Germinal center (tissue), 1 donor: ENCODE results near the gene CNOT8.
"Not testable (repeated sequence)": the region's sequence is repeated elsewhere in the genome, so short reads cannot be mapped to it uniquely, and the experiment has no call there.

Experiments used
- DNase-seq: peaks from one replicate; pipeline ENCODE4 v3.0.0; 2012; ENCODE audit warnings: mixed read lengths, low spot score

Gene CNOT8

DNA sequence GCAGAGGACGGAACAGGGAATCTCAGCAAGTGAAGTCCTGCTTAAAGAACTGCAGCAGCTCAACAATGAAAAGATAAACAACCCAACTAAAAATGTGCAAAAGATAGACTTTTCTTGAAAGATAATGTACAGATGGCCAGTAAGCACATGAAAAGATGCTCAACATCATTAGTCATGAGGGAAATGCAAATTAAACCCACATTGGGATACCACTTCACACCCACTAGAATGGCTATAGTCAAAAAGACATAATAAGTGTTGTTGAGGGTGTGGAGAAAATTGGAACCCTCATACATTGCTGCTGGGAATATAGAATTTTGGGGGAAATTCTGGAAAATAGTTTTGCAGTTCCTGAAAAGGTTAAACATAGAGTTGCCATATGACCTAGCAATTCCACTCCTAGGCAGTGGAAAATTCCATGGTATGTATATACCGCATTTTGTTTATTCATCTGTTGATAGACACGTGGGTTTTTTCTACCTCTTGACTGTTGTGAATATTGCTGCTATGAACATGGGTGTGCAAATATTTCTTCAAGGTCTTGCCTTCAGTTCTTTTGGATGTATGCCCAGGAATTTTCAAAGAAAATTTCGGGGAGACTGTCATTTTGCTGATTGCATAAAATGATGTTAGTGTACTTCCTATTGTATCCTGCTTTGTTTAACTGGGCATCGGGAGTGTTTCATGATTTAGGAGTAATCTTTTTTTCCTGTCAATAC, 7.2 kb downstream of the CNOT8 start:
- no peak for DNase-seq

DNA sequence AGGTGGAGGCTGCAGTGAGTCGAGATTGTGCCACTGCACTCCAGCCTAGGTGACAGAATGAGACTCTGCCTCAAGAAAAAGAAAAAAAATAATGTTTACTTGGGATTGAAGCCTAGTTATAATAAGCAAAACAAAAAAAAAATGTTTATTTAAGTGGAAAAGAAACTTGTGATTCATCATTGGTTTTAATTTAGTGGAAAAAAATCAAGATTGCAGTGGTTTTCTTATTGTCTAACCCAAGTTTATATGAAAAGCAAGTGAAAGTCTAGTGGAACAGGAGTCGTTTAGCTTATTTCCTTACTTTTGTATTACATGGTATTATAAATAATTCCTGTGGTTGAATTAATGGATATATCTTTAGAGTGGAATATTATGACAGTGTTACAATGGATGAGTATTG, 8.4 kb downstream of the CNOT8 start:
- no peak for DNase-seq

DNA sequence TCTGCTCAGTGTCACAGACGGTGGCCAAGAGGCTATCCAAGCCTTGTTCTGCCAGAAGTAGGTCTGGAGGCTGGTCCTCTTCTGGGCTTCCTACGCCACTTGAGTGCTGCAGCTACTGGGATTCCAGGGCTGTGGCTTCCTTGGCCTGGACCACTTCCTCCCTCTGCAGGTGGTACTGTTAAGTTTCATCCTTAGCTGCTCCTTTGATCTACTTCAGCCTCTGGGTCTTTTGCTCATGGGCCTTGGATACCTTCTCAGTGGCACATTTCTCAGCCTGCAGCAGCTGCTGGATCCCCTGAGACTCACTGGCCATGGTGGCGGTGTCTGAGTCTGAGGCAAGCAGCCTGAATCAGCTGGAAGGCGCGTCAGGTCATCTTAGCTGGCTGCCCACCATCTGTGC, 10.3 kb downstream of the CNOT8 start:
- DNase-seq, result no peak

- no peak for DNase-seq
Measured at GRCh38 chr5:154871734-154872133, 13.3 kb downstream of the CNOT8 start.

- no peak for DNase-seq
Measured at GRCh38 chr5:154873791-154874331, 15.4 kb downstream of the CNOT8 start.

DNA sequence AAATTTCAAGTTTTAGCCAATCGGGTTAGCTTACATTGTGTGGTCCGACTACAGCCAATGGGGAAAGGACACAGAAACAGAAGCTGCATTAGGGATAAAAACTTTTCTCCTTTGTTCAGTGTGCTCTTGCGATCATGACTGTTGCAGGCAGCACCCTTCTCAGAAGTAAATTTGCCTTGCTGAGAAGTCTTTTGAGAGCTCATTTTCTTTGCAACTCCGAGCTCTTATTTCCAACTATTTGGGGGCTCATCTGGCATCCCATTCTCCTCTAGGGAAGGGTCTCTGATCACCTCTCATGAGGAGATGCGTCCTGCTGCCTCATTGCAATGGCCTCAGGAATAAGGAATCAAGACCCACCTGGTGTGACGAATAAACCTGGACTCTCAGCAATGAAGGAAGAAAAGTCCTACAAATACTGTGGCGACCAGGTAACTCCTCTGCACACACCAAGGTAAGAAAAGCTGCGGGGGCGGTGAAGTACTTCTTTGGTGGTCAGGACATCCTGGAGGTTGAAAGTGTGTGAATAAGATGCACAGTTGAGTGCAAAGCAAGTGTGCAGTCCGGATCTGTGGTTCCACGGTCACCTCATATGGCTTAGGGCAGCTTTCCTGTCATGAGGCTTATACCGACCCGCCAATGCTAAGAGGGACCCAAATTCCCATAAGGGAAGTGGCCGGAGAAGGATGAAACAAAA, 20.4 kb downstream of the CNOT8 start:
- no peak for DNase-seq

GRCh38 chr5:154881986-154882385, 23.6 kb downstream of the CNOT8 start:
- no peak for DNase-seq

DNA sequence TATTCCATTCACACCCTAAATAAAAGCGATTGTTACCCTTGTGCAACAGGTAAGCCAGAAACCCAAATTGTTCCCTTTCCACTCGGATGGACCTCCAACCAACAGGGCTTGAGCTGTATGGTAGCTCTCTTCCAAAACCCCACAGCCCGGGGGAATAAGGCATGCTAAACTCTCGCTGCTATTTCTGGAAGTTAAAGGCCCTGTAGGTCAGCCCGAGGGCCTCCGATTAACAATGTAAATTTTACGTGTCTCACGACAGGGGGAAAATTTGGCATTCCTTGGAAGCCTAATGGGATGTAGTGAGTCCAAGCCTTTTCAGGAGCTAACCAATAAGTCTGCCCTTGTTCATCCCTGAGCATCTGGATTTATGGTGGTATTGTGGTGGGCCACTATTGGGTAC, 26.0 kb downstream of the CNOT8 start:
- DNase-seq, result no peak

DNA sequence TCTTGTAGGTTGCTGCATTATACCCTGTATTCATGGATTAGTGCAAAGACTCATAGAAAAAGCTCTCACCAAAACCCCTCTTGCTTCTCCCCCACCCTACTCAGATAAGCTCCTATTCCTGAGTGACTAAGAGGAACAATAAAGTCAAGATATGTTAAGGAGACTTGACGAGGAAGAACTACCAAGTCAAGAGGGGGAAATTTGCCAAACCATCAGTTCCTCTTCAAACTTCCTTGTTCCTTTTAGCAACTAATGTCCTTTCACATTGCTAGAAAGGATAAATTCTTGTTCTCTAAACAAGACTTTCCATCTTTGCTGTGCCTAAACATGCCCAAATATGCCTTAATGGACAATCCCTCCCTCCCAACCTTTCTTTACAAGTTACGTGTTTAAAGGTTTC, 27.0 kb downstream of the CNOT8 start:
- no peak for DNase-seq

- no peak for DNase-seq
Measured at GRCh38 chr5:154892369-154892771, 33.9 kb downstream of the CNOT8 start.

GRCh38 chr5:154893381-154893780, 35.0 kb downstream of the CNOT8 start:
- no peak for DNase-seq

- DNase-seq, result no peak
Measured at GRCh38 chr5:154895606-154896561, 37.5 kb downstream of the CNOT8 start.

DNA sequence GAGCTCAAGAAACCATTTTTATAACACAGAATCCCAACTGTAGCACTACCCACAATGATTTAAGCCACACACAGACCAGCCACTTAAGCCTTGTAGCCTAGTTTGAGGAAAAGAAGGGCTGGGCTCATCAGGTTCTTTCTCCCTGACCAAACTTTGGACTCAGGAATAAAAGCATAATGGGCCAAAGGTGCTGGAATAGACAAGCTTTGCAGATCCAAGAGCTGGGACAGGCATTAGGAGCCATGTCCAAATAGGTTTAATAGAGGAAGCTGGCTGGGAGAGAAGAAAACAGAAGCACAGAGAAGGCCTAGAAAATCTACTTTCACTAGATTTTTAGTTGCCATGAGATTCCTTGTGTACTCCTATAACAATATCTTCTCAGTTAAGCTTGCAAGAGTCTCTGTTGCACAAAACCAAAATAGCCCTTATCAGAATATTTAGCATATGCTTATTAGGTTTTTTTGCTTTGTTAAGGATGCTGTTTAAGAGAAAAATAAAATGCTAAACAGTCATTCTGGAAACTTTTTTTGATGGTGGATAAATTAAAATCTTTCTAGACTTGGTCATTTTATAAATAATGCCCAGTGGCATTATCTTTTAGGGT, 38.2 kb downstream of the CNOT8 start:
- no peak for DNase-seq

GRCh38 chr5:154898210-154898609, 39.8 kb downstream of the CNOT8 start:
- no peak for DNase-seq

- no peak for DNase-seq
Measured at GRCh38 chr5:154899151-154899816, 40.9 kb downstream of the CNOT8 start.

DNA sequence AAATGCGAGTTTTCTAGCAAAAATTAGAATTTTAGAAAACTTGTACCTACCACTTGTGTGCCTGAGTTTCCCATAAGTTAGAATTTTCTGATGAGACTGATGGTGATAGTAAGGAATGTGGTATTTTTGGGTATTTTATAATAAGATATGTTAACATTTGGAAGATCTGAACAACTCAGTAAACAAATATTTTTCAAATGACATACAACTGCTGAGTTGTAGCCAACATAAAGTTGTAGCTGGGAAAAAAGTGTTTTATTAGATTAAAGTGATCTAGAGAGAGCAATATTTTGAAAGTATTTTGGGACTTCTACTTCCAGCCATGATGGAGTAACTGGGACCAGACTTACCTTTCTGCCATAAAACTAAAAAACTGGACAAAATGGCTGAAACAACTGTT, 41.6 kb downstream of the CNOT8 start:
- DNase-seq, result no peak

DNA sequence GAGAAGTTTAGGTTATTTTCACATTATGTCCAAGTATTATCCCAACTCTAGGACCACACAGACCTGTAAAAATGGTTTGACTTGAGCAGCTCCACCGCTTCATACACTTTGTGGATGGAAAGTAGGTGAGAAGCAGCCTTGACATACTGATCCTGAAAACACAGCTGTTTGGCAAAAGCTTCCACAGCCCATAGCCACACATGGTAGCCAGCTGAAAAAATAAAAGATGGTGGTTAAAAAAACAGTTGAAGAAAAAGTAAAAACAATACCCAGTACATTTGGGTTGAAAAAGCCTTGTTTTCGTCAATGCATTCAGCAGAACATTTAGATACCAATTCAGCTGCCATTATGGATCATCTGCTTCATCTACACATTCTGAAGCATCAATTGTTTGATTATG, 42.8 kb downstream of the CNOT8 start:
- no peak for DNase-seq

DNA sequence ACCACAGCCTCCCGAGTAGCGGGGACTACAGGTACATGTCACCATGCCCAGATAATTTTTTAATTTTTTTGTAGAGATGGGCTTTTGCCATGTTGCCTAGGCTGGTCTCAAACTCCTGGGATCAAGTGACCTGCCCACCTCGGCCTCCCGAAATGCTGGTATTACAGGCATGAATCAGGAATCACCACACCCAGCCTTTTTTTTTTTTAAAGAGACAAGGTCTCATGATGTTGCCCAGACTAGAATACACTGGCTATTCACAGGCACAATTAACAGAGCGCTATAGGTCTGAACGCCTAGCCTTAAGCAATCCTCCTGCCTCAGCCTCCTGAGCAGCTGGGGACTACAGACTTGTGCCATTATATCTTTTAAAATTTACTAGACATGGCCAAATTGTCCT, 43.5 kb downstream of the CNOT8 start:
- no peak for DNase-seq

GRCh38 chr5:154905601-154906000, 47.2 kb downstream of the CNOT8 start:
- DNase-seq, result not testable (repeated sequence)

- no peak for DNase-seq
Measured at GRCh38 chr5:154916874-154917273, 58.4 kb downstream of the CNOT8 start.

- no peak for DNase-seq
Measured at GRCh38 chr5:154917757-154918156, 59.3 kb downstream of the CNOT8 start.
